Right lobe of liver (tissue), 6 donors: ENCODE results near the gene RASSF6. TPM values are rescaled to one million over a fixed set of nuclear protein-coding genes. Genes with fewer than 3 reads are reported as not detected.
"Not testable (repeated sequence)": the region's sequence is repeated elsewhere in the genome, so short reads cannot be mapped to it uniquely, and the experiment has no call there.

Experiments
- ATAC-seq, 4 donors: fragments of 200-7000 bp; cut with Tn5 transposase; one replicate each; pipeline ENCODE4 v1.9.1; 2020; ENCODE audit warnings: mild to moderate bottlenecking in 4 of 4, moderate library complexity in 4 of 4
- DNase-seq, 3 donors: peaks; one replicate each; pipeline ENCODE4 v3.0.0-alpha.2; 2020
- H3K27ac ChIP-seq, 3 donors: fragments of 200-600 bp; one replicate each; pipeline ENCODE4 v1.8.0; 2022
- H3K27me3 ChIP-seq, 2 donors: fragments of 200-600 bp; one replicate each; pipeline ENCODE4 v1.8.0; 2022
- H3K36me3 ChIP-seq, 4 donors: fragments of 200-600 bp; sonication (generic) in 1 of 4; one replicate each; pipeline versions ENCODE4 v1.5.1 to v1.8.0; 2017 to 2022; ENCODE audit warnings: control low read depth in 1 of 4
- H3K4me1 ChIP-seq, 4 donors: fragments of 200-600 bp; sonication (generic) in 1 of 4; one replicate each; pipeline versions ENCODE4 v1.5.1 to v1.8.0; 2017 to 2022; ENCODE audit warnings: control low read depth in 1 of 4
- H3K4me3 ChIP-seq, 3 donors: fragments of 200-600 bp; one replicate each; pipeline ENCODE4 v1.8.0; 2022
- H3K9me3 ChIP-seq, 4 donors: fragments of 200-600 bp; sonication (generic) in 1 of 4; one replicate each; pipeline versions ENCODE4 v1.5.1 to v1.8.0; 2017 to 2022; ENCODE audit warnings: control low read depth in 1 of 4
- CTCF ChIP-seq, 4 donors: fragments of 200-600 bp in 3 of 4; fragments of 450-650 bp in 1 of 4; IDR thresholded peaks; one replicate each; pipeline versions ENCODE4 v1.5.1 to v1.8.0; 2016 to 2022; ENCODE audit warnings: antibody characterized with exemption in 4 of 4, mild to moderate bottlenecking in 2 of 4
- POLR2A ChIP-seq: fragments of 450-650 bp; IDR thresholded peaks from one replicate; pipeline ENCODE4 v1.6.1; 2017; ENCODE audit warnings: antibody characterized with exemption, mild to moderate bottlenecking
- WGBS: methylation state at CpG from one replicate; pipeline ENCODE4 v1.1.6; 2018; ENCODE audit warnings: low coverage, low lambda C conversion rate; ENCODE audit not compliant: insufficient coverage; ENCODE audit errors: missing lambda C conversion rate; 5-methylcytosine and 5-hydroxymethylcytosine counted together
- intact Hi-C, 2 donors: fragments of 100-400 bp; cut with DNase I; formaldehyde crosslinking; loops; one replicate each; pipeline versions ENCODE4 v1.11.2 to v1.14.1; 2022
- long read RNA-seq: library from polyadenylated mRNA; unstranded; transcript quantifications from one replicate; pipeline ENCODE4 v2.0.0, GENCODE V29; 2019
- total RNA-seq, 6 experiments: library from RNA; depleted of rRNA in 2 of 6; stranded (reverse); fragments of >200 nt in 2 of 6; fragmentation: NEBNext Ultra II Directional in 3 of 6; extraction: Animal tissue kit (Norgen Biotek cat#: 25700) in 3 of 6; gene quantifications; one replicate each; pipeline versions ENCODE4 v1.1.0 to v1.2.4, GENCODE V29; 2016 to 2023
- donor health status: DM: no; HTN: yes; CAD: no.
- donor health status: DM: no; HTN: no; CAD: no.
- donor health status: DM: no; HTN: no; CAD: no.
- donor health status: DM: no; HTN: yes; CAD: no.
- donor health status: DM: no; HTN: yes; CAD: no.

Gene RASSF6
- 1 to 10 TPM in 3 of 6 experiments, under 1 TPM in 3; 0.22 to 2.2 (median 0.91) TPM for total RNA-seq
- long read RNA-seq = 0 reads

GRCh38 chr4:73620115-73620792, at the start of gene RASSF6:
RASSF6 (minus strand) TSS chr4:73620436; CDS start chr4:73611795, 8,641 bp downstream.
- TF ChIP-seq POLR2A (no peak), CTCF (IDR thresholded peaks at IDR 0.05) (no peak)
- Histone ChIP-seq H3K4me1 (no peaks in the 10 kb centered on the region), H3K27ac (no peak within 1 kb of the TSS), H3K9me3 (no peaks in the 10 kb centered on the region), H3K36me3 (no peaks in the 10 kb centered on the region), H3K27me3 (no peaks in the 10 kb centered on the region), H3K4me3 (peak within 1 kb of the TSS; percentile 2 to 50 (median 19))
- DNase-seq (peak; percentile 60 to 74 (median 72)), ATAC-seq (peak; percentile 96 to 99 (median 98))
- intact Hi-C loops = no loop called here
- 3% methylated on average over 20 of the region's 24 CpGs for WGBS

- H3K27me3 ChIP-seq = no peaks in the 10 kb centered on the region
- no peaks in the 10 kb centered on the region for H3K9me3 ChIP-seq
- DNase-seq = no peak
- no peak for TF ChIP-seq CTCF (IDR thresholded peaks at IDR 0.05)
- no peak for TF ChIP-seq POLR2A
- no peak overlapping the region for H3K27ac ChIP-seq
- no peak for ATAC-seq
- intact Hi-C loops = no loop called here
- 44% methylated on average over 13 of the region's 15 CpGs for WGBS
- no peaks in the 10 kb centered on the region for H3K36me3 ChIP-seq
- no peak overlapping the region for H3K4me3 ChIP-seq
- H3K4me1 ChIP-seq = no peaks in the 10 kb centered on the region
Measured at GRCh38 chr4:73669410-73670183, 49.4 kb upstream of the RASSF6 start.

- Histone ChIP-seq H3K36me3 (no peaks in the 10 kb centered on the region), H3K27me3 (no peaks in the 10 kb centered on the region), H3K4me1 (no peaks in the 10 kb centered on the region), H3K27ac (no peak overlapping the region), H3K4me3 (no peak overlapping the region), H3K9me3 (no peaks in the 10 kb centered on the region)
- WGBS = 72% methylated on average over 8 of the region's 8 CpGs
- DNase-seq (no peak), ATAC-seq (no peak)
- no peak for TF ChIP-seq POLR2A
- no peak for TF ChIP-seq CTCF (IDR thresholded peaks at IDR 0.05)
- intact Hi-C loops = no loop called here
Measured at GRCh38 chr4:73668782-73669201, 48.6 kb upstream of the RASSF6 start.

GRCh38 chr4:73665924-73666323, 45.7 kb upstream of the RASSF6 start:
- WGBS = 80% methylated on average over 2 of the region's 7 CpGs
- intact Hi-C loops, H3K4me3 ChIP-seq, ATAC-seq, H3K27me3 ChIP-seq, H3K36me3 ChIP-seq, H3K4me1 ChIP-seq, H3K9me3 ChIP-seq, H3K27ac ChIP-seq: not testable (repeated sequence)
- peak in 2 of 3 donors; percentile 37 to 58 for DNase-seq
- peak; percentile 26 to 52 (median 40) for TF ChIP-seq CTCF (IDR thresholded peaks at IDR 0.05)
